ENCODE results near the gene BHLHE23.

BHLHE23 gene

DNA sequence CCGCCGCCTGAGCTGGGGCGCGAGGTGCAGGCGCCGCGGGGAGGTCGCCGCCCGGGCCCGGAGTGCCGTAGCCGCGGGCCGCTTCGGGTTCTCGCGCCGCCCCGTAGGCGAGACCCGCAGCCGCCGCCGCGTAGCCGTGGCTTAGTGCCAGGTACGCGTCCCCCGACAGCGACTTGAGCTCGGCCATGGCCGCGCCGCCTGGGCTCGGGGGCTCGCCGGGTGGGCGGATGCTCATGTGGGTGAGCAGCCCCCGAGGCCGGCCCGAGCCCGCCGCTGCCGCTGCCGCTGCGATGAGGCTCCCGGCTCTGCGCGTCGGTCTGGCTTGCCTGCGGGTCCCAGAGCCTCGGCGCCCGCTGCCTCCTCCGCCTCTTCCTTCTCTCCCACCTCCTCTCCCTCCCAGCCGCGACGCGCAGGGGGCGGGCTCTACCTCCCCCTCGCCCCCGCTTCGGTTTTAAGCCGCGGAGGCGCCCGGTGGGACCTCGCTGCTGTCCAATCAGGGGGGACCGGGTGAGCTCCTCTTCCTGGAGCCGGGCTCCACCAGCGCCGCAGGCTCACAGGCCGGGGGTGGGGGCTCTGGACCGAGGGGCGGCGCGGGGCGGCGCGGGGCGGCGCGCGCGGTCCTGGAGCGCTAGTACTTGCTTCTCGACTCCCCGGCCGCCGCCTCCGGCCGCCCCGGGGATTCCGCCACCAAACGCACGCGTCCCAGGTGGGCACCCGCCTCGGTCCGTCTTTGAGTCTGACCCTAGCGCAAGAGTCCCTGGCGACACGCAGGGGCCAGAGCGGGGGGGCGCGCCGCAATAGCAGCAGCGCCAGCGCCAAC, at the start of gene BHLHE23:
Gene BHLHE23 (minus strand): TSS at position 425 of the 820 bp plus-strand sequence. CDS start 190 bp downstream, at position 235.
- no peak for DNase-seq (ENCODE audit: low spot score)

DNA sequence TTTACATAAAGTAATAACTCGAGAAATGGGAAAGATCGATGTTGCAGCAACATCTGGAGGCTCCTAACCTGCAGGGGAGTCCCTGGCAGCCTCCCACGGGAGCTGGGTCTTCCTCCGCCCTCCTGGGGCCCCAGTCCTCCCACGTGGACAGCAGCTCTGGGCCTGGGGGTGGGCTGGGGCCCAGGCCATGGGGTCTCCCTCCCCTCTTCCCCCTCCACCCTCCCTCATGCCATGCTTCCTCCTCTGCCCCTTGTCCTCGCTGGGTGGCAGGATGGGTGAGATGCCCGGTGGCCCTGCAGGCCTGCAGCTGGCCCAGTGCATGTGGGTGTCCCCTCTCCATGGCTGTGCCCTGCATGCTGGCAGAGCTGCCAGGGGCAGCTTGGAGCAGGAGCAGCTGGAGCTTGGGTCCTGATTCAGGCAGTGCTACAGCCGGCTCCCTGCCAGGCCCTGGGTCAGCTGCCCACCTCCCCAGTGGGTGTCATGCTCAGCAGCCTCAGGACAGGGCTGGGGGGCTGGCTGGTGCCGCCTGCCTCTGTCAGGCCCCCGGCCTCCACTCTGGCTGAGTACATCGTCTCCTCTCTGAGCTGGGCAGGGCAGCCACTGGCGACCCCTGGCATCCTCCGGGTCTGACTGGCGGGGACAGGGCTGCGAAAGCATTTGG, 48.9 kb upstream of the BHLHE23 start:
- no peak for DNase-seq (ENCODE audit: low spot score)

DNA sequence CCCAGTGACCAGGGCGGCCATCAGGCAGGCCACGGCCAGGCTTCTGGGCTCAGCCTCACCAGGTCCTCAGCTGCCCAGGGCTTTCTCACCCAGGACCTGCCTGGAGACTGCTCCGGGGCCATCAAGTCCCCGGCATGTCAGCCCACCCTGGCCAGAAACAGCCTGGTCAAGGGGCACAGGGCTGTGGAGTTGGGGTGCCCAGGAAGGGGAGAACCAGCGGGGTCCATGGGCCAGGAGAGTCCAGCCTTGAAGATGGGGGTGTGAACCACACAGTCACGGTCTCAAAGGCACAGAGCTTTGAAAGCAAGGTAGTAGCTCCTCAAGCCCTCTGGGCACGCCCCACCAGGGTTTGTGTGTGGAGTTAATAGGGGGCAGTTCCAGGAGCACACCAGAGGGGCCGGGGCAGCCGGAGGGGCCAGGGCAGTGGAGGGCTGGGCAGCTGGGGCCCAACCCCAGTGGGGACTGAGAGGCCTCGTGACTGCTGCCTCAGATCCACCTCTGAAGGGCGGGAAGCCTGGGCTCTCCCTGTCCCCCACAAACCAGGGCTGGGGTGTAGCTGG, 48.0 kb upstream of the BHLHE23 start:
- no peak for DNase-seq (ENCODE audit: low spot score)

GRCh38 chr20:63054103-63054474, 47.3 kb upstream of the BHLHE23 start:
- DNase-seq (ENCODE audit: low spot score): no peak

- DNase-seq (ENCODE audit: low spot score): no peak
Measured at GRCh38 chr20:63053432-63054102, 46.8 kb upstream of the BHLHE23 start.

GRCh38 chr20:63052571-63053431, 46.0 kb upstream of the BHLHE23 start:
- no peak for DNase-seq (ENCODE audit: low spot score)

- DNase-seq (ENCODE audit: low spot score): no peak
Measured at GRCh38 chr20:63051911-63052310, 45.1 kb upstream of the BHLHE23 start.

GRCh38 chr20:63051186-63051860, 44.6 kb upstream of the BHLHE23 start:
- no peak for DNase-seq (ENCODE audit: low spot score)

GRCh38 chr20:63050406-63050805, 43.6 kb upstream of the BHLHE23 start:
- no peak for DNase-seq (ENCODE audit: low spot score)

GRCh38 chr20:63049561-63050221, 42.9 kb upstream of the BHLHE23 start:
- DNase-seq (ENCODE audit: low spot score): no peak

DNA sequence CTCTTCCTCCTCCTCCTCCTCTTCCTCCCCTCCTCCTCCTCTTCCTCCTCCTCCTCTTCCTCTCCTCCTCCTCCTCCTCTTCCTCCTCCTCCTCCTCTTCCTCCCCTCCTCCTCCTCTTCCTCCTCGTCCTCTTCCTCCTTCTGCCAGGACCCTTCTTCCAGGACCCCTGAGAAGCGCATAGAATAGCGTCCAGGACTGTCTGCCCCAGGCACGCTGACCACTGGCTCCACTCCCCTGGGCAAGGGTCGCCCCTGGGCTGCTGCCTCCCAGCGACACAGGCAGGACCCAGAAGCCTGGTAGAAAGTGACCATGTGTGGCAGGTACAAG, 42.4 kb upstream of the BHLHE23 start:
- DNase-seq (ENCODE audit: low spot score): no peak

- no peak for DNase-seq (ENCODE audit: low spot score)
Measured at GRCh38 chr20:63048516-63049190, 41.9 kb upstream of the BHLHE23 start.

GRCh38 chr20:63047946-63048345, 41.2 kb upstream of the BHLHE23 start:
- DNase-seq (ENCODE audit: low spot score): no peak

DNA sequence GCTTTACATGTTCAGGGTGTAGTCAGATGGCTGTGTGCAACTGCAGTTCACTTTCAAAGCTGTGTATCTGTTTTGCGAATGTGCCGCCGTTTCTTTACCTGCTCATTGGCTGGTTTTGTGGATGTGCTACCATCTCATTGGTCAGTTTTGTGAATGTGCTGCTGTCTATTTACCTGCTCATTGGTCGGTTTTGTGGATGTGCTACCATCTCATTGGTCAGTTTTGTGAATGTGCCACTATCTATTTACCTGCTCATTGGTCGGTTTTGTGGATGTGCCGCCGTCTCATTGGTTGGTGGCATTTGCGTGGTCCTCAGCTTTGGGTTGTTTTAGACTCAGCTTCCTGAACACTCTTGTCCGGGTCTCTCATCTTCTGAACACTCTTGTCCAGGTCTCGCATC, 40.5 kb upstream of the BHLHE23 start:
- DNase-seq (ENCODE audit: low spot score): no peak

DNA sequence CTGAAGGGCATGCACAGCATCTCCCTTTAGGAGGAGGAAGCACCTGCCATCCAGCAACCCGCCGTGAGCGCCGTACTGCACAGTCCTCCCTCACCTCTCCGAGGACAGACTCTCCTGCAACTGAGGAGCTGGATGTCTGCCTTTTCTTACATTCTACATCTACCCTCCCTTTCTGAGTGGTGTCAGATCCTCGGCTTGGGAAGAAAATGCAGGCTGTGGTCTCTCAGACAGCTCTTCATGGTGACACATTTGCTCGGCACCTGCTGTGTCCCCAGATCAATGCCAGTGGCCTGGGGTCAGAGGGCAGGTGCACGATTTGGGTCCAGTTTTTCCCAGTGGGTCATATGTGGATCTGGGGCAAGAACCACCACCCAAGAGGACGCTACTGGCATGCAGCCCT, 40.1 kb upstream of the BHLHE23 start:
- DNase-seq (ENCODE audit: low spot score): no peak

- DNase-seq (ENCODE audit: low spot score): no peak
Measured at GRCh38 chr20:63045991-63046390, 39.2 kb upstream of the BHLHE23 start.

DNA sequence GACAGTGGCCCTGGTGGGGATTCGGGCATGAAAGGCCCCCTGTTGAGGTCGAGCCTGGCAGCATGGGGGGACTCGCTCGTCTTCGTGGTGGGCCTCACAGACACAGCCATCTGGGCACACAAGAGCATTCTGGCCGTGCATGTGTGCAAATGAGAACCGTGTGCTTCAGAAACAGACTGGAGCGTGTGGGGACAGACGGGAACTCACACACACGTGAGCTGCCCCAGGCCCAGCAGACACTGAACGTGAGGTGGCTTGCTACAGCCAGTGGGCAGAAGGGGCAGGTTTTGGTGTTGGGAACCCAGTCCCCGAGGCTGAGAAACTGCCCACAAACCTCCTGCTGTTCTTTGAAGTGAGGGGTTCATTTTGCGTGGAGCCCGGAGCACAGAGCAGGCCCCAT, 38.6 kb upstream of the BHLHE23 start:
- DNase-seq (ENCODE audit: low spot score): no peak

- no peak for DNase-seq (ENCODE audit: low spot score)
Measured at GRCh38 chr20:63044605-63045004, 37.8 kb upstream of the BHLHE23 start.

DNA sequence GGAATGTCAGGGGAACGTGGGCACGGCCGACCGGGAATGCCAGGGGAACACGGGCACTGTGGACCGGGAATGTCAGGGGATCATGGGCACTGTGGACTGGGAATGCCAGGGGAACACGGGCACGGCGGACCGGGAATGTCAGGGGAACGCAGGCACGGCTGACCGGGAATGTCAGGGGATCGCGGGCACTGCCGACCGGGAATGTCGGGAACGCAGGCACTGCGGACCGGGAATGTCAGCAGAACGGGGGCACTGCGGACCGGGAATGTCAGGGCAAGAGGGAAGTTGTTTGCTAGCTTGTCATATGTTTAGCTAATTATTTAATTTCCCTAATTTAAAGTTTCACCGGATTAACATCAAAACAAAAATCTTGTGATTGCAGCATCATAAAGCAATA, 37.4 kb upstream of the BHLHE23 start:
- DNase-seq (ENCODE audit: low spot score): no peak
